Loucy (cell line): Measurements from ENCODE around the gene FHIT.

Source experiments
- EZH2phosphoT487 ChIP-seq: fragments of 200-600 bp; IDR thresholded peaks from 2 replicates; pipeline ENCODE4 v1.6.1; 2018; ENCODE audit warnings: antibody characterized with exemption, mild to moderate bottlenecking, moderate library complexity, borderline replicate concordance
- TF ChIP-seq, protein P1 (sequence below): fragments of 200-600 bp; sonication (generic); conservative IDR thresholded peaks from 2 replicates; pipeline ENCODE4 v1.5.1; 2014; ENCODE audit warnings: mild to moderate bottlenecking, antibody characterized with exemption, low read length

GRCh38 chr3:60001369-60001768, 1249.9 kb downstream of the FHIT start:
- TF ChIP-seq, protein P1, sequence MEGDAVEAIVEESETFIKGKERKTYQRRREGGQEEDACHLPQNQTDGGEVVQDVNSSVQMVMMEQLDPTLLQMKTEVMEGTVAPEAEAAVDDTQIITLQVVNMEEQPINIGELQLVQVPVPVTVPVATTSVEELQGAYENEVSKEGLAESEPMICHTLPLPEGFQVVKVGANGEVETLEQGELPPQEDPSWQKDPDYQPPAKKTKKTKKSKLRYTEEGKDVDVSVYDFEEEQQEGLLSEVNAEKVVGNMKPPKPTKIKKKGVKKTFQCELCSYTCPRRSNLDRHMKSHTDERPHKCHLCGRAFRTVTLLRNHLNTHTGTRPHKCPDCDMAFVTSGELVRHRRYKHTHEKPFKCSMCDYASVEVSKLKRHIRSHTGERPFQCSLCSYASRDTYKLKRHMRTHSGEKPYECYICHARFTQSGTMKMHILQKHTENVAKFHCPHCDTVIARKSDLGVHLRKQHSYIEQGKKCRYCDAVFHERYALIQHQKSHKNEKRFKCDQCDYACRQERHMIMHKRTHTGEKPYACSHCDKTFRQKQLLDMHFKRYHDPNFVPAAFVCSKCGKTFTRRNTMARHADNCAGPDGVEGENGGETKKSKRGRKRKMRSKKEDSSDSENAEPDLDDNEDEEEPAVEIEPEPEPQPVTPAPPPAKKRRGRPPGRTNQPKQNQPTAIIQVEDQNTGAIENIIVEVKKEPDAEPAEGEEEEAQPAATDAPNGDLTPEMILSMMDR, result no peak
- no peak for TF ChIP-seq EZH2phosphoT487
